A673 (cell line): ENCODE measurements around the gene GAREM1. TPM values are rescaled to one million over a fixed set of nuclear protein-coding genes. Genes with fewer than 3 reads are reported as not detected.

Experiments used
- BruUV-seq: library from RNA; stranded (reverse); fragments of 400-500 nt; replicated peaks from 2 replicates; lab custom pipeline; 2021; lab: Mats Ljungman, UMichigan
- CTCF ChIA-PET: fragments of 300-600 bp; sonication (Branson Sonifier 250); formaldehyde crosslinking; loops from one replicate; lab custom pipeline; 2022; ENCODE audit warnings: antibody characterized with exemption; lab: Charles Lee
- POLR2A ChIA-PET: fragments of 300-600 bp; sonication (Branson Sonifier 250); formaldehyde crosslinking; loops from one replicate; lab custom pipeline; 2022; ENCODE audit warnings: antibody characterized with exemption; ENCODE audit not compliant: low non-redundant PET; lab: Charles Lee
- DNase-seq: peaks from one replicate; pipeline ENCODE4 v3.0.0-alpha.2; 2015; ENCODE audit warnings: low spot score
- H3K27ac ChIP-seq: fragments of 200-600 bp; sonication (generic); 2 replicates; pipeline ENCODE4 v1.5.1; 2016; ENCODE audit warnings: mixed run types, low read depth, mild to moderate bottlenecking, mixed read lengths, antibody characterized with exemption, low read length; ENCODE audit not compliant: poor library complexity, severe bottlenecking
- H3K27me3 ChIP-seq: fragments of 200-600 bp; sonication (generic); replicated peaks from 2 replicates; pipeline ENCODE4 v1.6.1; 2017; ENCODE audit warnings: mixed run types, low read depth, mild to moderate bottlenecking, mixed read lengths, antibody characterized with exemption, low read length; ENCODE audit not compliant: insufficient read depth, poor library complexity
- H3K36me3 ChIP-seq: fragments of 200-600 bp; sonication (generic); 2 replicates; pipeline ENCODE4 v1.6.1; 2016; ENCODE audit warnings: mixed run types, mild to moderate bottlenecking, mixed read lengths, antibody characterized with exemption, low read length; ENCODE audit not compliant: insufficient read depth, poor library complexity, severe bottlenecking
- H3K4me1 ChIP-seq: fragments of 200-600 bp; sonication (generic); 2 replicates; pipeline ENCODE4 v1.6.1; 2017; ENCODE audit warnings: mixed run types, mild to moderate bottlenecking, mixed read lengths, antibody characterized with exemption, low read length; ENCODE audit not compliant: insufficient read depth, poor library complexity, severe bottlenecking
- H3K4me3 ChIP-seq: fragments of 200-600 bp; sonication (generic); 2 replicates; pipeline ENCODE4 v1.5.1; 2016; ENCODE audit warnings: low read depth, mixed run types, mild to moderate bottlenecking, mixed read lengths, low read length; ENCODE audit not compliant: poor library complexity, severe bottlenecking
- H3K9me3 ChIP-seq: fragments of 200-600 bp; sonication (generic); 2 replicates; pipeline ENCODE4 v1.6.1; 2016; ENCODE audit warnings: mixed run types, low read depth, mild to moderate bottlenecking, mixed read lengths, antibody characterized with exemption, low read length; ENCODE audit not compliant: poor library complexity, severe bottlenecking
- CTCF ChIP-seq: fragments of 300-800, 200-600 bp; sonication (generic); conservative IDR thresholded peaks from 2 replicates; pipeline ENCODE4 v1.5.1; 2017; ENCODE audit warnings: low read depth, mild to moderate bottlenecking, antibody characterized with exemption, low read length, moderate library complexity, mixed read lengths
- EZH2 ChIP-seq: fragments of 200-600 bp; sonication (generic); IDR thresholded peaks from 2 replicates; pipeline ENCODE4 v1.6.1; 2017; ENCODE audit warnings: borderline replicate concordance, low read depth, mild to moderate bottlenecking, mixed read lengths, antibody characterized with exemption, low read length; ENCODE audit not compliant: poor library complexity, severe bottlenecking
- intact Hi-C: fragments of 100-400 bp; cut with micrococcal nuclease; formaldehyde crosslinking; loops from one replicate; pipeline ENCODE4 v1.10.0; 2022; ENCODE audit not compliant: unreplicated experiment
- total RNA-seq: library from RNA; stranded (reverse); gene quantifications from 2 replicates; pipeline ENCODE4 v1.2.3, GENCODE V29; 2021

The GAREM1 gene
- total RNA-seq, 1 experiment from 2014 or later: 8.4 TPM

- H3K9me3 ChIP-seq: no peaks in the 10 kb centered on the region
- ChIA-PET POLR2A (no interaction called here), CTCF (no interaction called here)
- no TSS peak for BruUV-seq
- DNase-seq: peak; percentile 17
- no peak overlapping the region for H3K4me3 ChIP-seq
- H3K36me3 ChIP-seq: no peaks in the 10 kb centered on the region
- H3K4me1 ChIP-seq: peaks cover 3% of the 10 kb centered on the region
- intact Hi-C loops: no loop called here
- TF ChIP-seq CTCF (no peak), EZH2 (no peak)
- no peak overlapping the region for H3K27ac ChIP-seq
- no peaks in the 10 kb centered on the region for H3K27me3 ChIP-seq
These were observed 50.5 kb downstream of the GAREM1 start for GRCh38 chr18:32420084-32420750.

- POLR2A ChIA-PET: no interaction called here
- no peak for TF ChIP-seq EZH2
- Histone ChIP-seq H3K4me1 (peaks cover 3% of the 10 kb centered on the region), H3K9me3 (no peaks in the 10 kb centered on the region), H3K27me3 (no peaks in the 10 kb centered on the region), H3K4me3 (no peak overlapping the region), H3K27ac (no peak overlapping the region), H3K36me3 (no peaks in the 10 kb centered on the region)
- DNase-seq: no peak
- intact Hi-C loops: no loop called here
- BruUV-seq: no TSS peak
- CTCF ChIA-PET: no interaction called here
These were observed 52.5 kb downstream of the GAREM1 start for GRCh38 chr18:32418148-32418547.

GRCh38 chr18:32405588-32405987 lies 65.1 kb downstream of the GAREM1 start:
- no TSS peak for BruUV-seq
- no peak overlapping the region for H3K27ac ChIP-seq
- H3K4me1 ChIP-seq: no peaks in the 10 kb centered on the region
- no peak overlapping the region for H3K4me3 ChIP-seq
- TF ChIP-seq EZH2: no peak
- TF ChIP-seq CTCF: no peak
- CTCF ChIA-PET: no interaction called here
- no peak for DNase-seq
- H3K9me3 ChIP-seq: no peaks in the 10 kb centered on the region
- intact Hi-C loops: no loop called here
- no peaks in the 10 kb centered on the region for H3K36me3 ChIP-seq
- no peaks in the 10 kb centered on the region for H3K27me3 ChIP-seq
- POLR2A ChIA-PET: no interaction called here

GRCh38 chr18:32401621-32402020 lies 69.1 kb downstream of the GAREM1 start:
- intact Hi-C loops: no loop called here
- no peak overlapping the region for H3K4me3 ChIP-seq
- no TSS peak for BruUV-seq
- no peaks in the 10 kb centered on the region for H3K4me1 ChIP-seq
- no peaks in the 10 kb centered on the region for H3K27me3 ChIP-seq
- H3K36me3 ChIP-seq: no peaks in the 10 kb centered on the region
- ChIA-PET CTCF (no interaction called here), POLR2A (no interaction called here)
- no peak overlapping the region for H3K27ac ChIP-seq
- TF ChIP-seq EZH2 (no peak), CTCF (no peak)
- DNase-seq: no peak
- H3K9me3 ChIP-seq: no peaks in the 10 kb centered on the region
